ENCODE measurements around the gene MEAK7. TPM values are rescaled to one million over a fixed set of nuclear protein-coding genes. Genes with fewer than 3 reads are reported as not detected.
"Not testable (repeated sequence)": the region's sequence is repeated elsewhere in the genome, so short reads cannot be mapped to it uniquely, and the experiment has no call there.

The MEAK7 gene
- total RNA-seq, 1 donor from 2014 or later, result 7.4 TPM

- DNase-seq (ENCODE audit: low read depth), result no peak
These were observed 30.4 kb upstream of the MEAK7 start for GRCh38 chr16:84534815-84535214.

GRCh38 chr16:84532855-84533486 lies 28.5 kb upstream of the MEAK7 start:
- peak; percentile 10 for DNase-seq (ENCODE audit: low read depth)

- peak; percentile 89 for DNase-seq (ENCODE audit: low read depth)
These were observed 27.8 kb upstream of the MEAK7 start for GRCh38 chr16:84532291-84532724.

GRCh38 chr16:84531671-84532111 lies 27.2 kb upstream of the MEAK7 start:
- peak; percentile 4 for DNase-seq (ENCODE audit: low read depth)

GRCh38 chr16:84530590-84530989 lies 26.1 kb upstream of the MEAK7 start:
- DNase-seq (ENCODE audit: low read depth), result no peak

GRCh38 chr16:84529607-84530006 lies 25.1 kb upstream of the MEAK7 start:
- DNase-seq (ENCODE audit: low read depth), result no peak

GRCh38 chr16:84528322-84528721 lies 23.9 kb upstream of the MEAK7 start:
- DNase-seq (ENCODE audit: low read depth), result no peak

- DNase-seq (ENCODE audit: low read depth), result no peak
These were observed 23.2 kb upstream of the MEAK7 start for GRCh38 chr16:84527532-84528269.

GRCh38 chr16:84526794-84527531 lies 22.5 kb upstream of the MEAK7 start:
- DNase-seq (ENCODE audit: low read depth), result no peak

- not testable (repeated sequence) for DNase-seq (ENCODE audit: low read depth)
These were observed 20.6 kb upstream of the MEAK7 start for GRCh38 chr16:84524941-84525581.

- no peak for DNase-seq (ENCODE audit: low read depth)
These were observed 20.0 kb upstream of the MEAK7 start for GRCh38 chr16:84524346-84524920.

- DNase-seq (ENCODE audit: low read depth), result no peak
These were observed 17.0 kb upstream of the MEAK7 start for GRCh38 chr16:84521497-84521770.

- no peak for DNase-seq (ENCODE audit: low read depth)
These were observed 16.5 kb upstream of the MEAK7 start for GRCh38 chr16:84520725-84521496.

- no peak for DNase-seq (ENCODE audit: low read depth)
These were observed 15.4 kb upstream of the MEAK7 start for GRCh38 chr16:84519855-84520254.

GRCh38 chr16:84518804-84519341 lies 14.4 kb upstream of the MEAK7 start:
- DNase-seq (ENCODE audit: low read depth), result no peak

- DNase-seq (ENCODE audit: low read depth), result peak; percentile 9
These were observed 13.8 kb upstream of the MEAK7 start for GRCh38 chr16:84518220-84518619.

GRCh38 chr16:84517366-84517765 lies 12.9 kb upstream of the MEAK7 start:
- no peak for DNase-seq (ENCODE audit: low read depth)

GRCh38 chr16:84514874-84515835 lies 10.7 kb upstream of the MEAK7 start:
- DNase-seq (ENCODE audit: low read depth), result no peak

GRCh38 chr16:84514295-84514873 lies 9.9 kb upstream of the MEAK7 start:
- DNase-seq (ENCODE audit: low read depth), result no peak

All from myocyte (in vitro differentiated cells).